ENCODE results near the gene NHEJ1.

Gene NHEJ1

GRCh38 chr2:219123356-219124135 lies 37.1 kb downstream of the NHEJ1 start:
- no peak for DNase-seq (ENCODE audit: low read depth)

GRCh38 chr2:219122202-219122980 lies 38.2 kb downstream of the NHEJ1 start:
- no peak for DNase-seq (ENCODE audit: low read depth)

GRCh38 chr2:219120082-219120481 lies 40.5 kb downstream of the NHEJ1 start:
- no peak for DNase-seq (ENCODE audit: low read depth)

- DNase-seq (ENCODE audit: low read depth): peak; percentile 47
These were observed 41.1 kb downstream of the NHEJ1 start for GRCh38 chr2:219119422-219120043.

- DNase-seq (ENCODE audit: low read depth): no peak
These were observed 42.1 kb downstream of the NHEJ1 start for GRCh38 chr2:219118504-219118903.

GRCh38 chr2:219116776-219117646 lies 43.6 kb downstream of the NHEJ1 start:
- DNase-seq (ENCODE audit: low read depth): no peak

- DNase-seq (ENCODE audit: low read depth): no peak
These were observed 47.8 kb downstream of the NHEJ1 start for GRCh38 chr2:219112651-219113338.

GRCh38 chr2:219112062-219112406 lies 48.6 kb downstream of the NHEJ1 start:
- DNase-seq (ENCODE audit: low read depth): no peak

- no peak for DNase-seq (ENCODE audit: low read depth)
These were observed 49.1 kb downstream of the NHEJ1 start for GRCh38 chr2:219111375-219112061.

- DNase-seq (ENCODE audit: low read depth): peak; percentile 47
These were observed 51.1 kb downstream of the NHEJ1 start for GRCh38 chr2:219109471-219109870.

GRCh38 chr2:219107758-219108157 lies 52.9 kb downstream of the NHEJ1 start:
- no peak for DNase-seq (ENCODE audit: low read depth)

- DNase-seq (ENCODE audit: low read depth): no peak
These were observed 54.4 kb downstream of the NHEJ1 start for GRCh38 chr2:219106251-219106650.

- DNase-seq (ENCODE audit: low read depth): no peak
These were observed 56.2 kb downstream of the NHEJ1 start for GRCh38 chr2:219104107-219105035.

GRCh38 chr2:219099329-219099728 lies 61.3 kb downstream of the NHEJ1 start:
- DNase-seq (ENCODE audit: low read depth): no peak

- DNase-seq (ENCODE audit: low read depth): no peak
These were observed 65.1 kb downstream of the NHEJ1 start for GRCh38 chr2:219095406-219095935.

- DNase-seq (ENCODE audit: low read depth): no peak
These were observed 66.4 kb downstream of the NHEJ1 start for GRCh38 chr2:219094171-219094570.

- DNase-seq (ENCODE audit: low read depth): no peak
These were observed 69.9 kb downstream of the NHEJ1 start for GRCh38 chr2:219090436-219091299.

- DNase-seq (ENCODE audit: low read depth): no peak
These were observed 71.3 kb downstream of the NHEJ1 start for GRCh38 chr2:219089330-219089729.

All from stimulated activated CD4-positive, alpha-beta T cell treated with anti-CD3 and anti-CD28 coated beads, Interleukin-2, amount 100 ng/mL, for 4 hours (primary cell).